ENCODE results near the gene ABHD10.
A peak's percentile ranks its signal among the peaks of the same experiment; 100 is the strongest.
"Not testable (repeated sequence)": the region's sequence is repeated elsewhere in the genome, so short reads cannot be mapped to it uniquely, and the experiment has no call there.

The ABHD10 gene

GRCh38 chr3:112037194-112037593 lies 58.4 kb downstream of the ABHD10 start:
- DNase-seq, result not testable (repeated sequence)

- peak; percentile 66 for DNase-seq
Observed at GRCh38 chr3:112038863-112039262, 60.0 kb downstream of the ABHD10 start.

GRCh38 chr3:112041321-112041720 lies 62.5 kb downstream of the ABHD10 start:
- DNase-seq, result no peak

- no peak for DNase-seq
Observed at GRCh38 chr3:112042842-112043280, 64.0 kb downstream of the ABHD10 start.

Data from EL (cell line).